Measurements from ENCODE around the gene ANXA5. TPM values are rescaled to one million over a fixed set of nuclear protein-coding genes. Genes with fewer than 3 reads are reported as not detected.

ANXA5 gene
- total RNA-seq, 1 experiment from 2014 or later: 280 TPM

- Histone ChIP-seq H3K4me3 (ENCODE audit: low read length) (no peak overlapping the region), H4K20me1 (ENCODE audit: low read length) (no peaks in the 10 kb centered on the region), H3K27ac (ENCODE audit: low read length) (no peak overlapping the region), H3K4me2 (ENCODE audit: low read length) (no peak overlapping the region), H3K27me3 (ENCODE audit: low read length) (no peaks in the 10 kb centered on the region), H3K79me2 (ENCODE audit: low read length) (no peaks in the 10 kb centered on the region), H2AFZ (ENCODE audit: low read length) (no peak overlapping the region), H3K36me3 (ENCODE audit: low read depth, low read length) (no peaks in the 10 kb centered on the region), H3K4me1 (ENCODE audit: insufficient read depth, low read length) (no peaks in the 10 kb centered on the region), H3K9me2 (replicated peaks; ENCODE audit: low read length) (no peaks in the 10 kb centered on the region), H3K9me3 (ENCODE audit: low read length) (no peaks in the 10 kb centered on the region), H3K9ac (ENCODE audit: low read length) (no peak overlapping the region), H3F3A (ENCODE audit: low read length, unreplicated experiment) (no peaks in the 10 kb centered on the region)
- DNase-seq: no peak
- intact Hi-C loops (cut with micrococcal nuclease): no loop called here
- CTCF ChIA-PET: no interaction called here
- POLR2A ChIA-PET (ENCODE audit: unreplicated experiment): no interaction called here
- TF ChIP-seq CTCF (conservative IDR thresholded peaks at IDR 0.05; ENCODE audit: low read depth, low read length): no peak
- no peak for TF ChIP-seq EZH2phosphoT487 (IDR thresholded peaks at IDR 0.05; ENCODE audit: borderline replicate concordance, low read length)
- no peak for TF ChIP-seq EZH2 (IDR thresholded peaks at IDR 0.05; ENCODE audit: low read length, unreplicated experiment)
- no TSS peak for BruUV-seq (replicated peaks)
- ATAC-seq: no peak
Observed at GRCh38 chr4:121741751-121742150, 45.0 kb upstream of the ANXA5 start.

- Histone ChIP-seq H3K9me2 (replicated peaks; ENCODE audit: low read length) (no peaks in the 10 kb centered on the region), H3K79me2 (ENCODE audit: low read length) (no peaks in the 10 kb centered on the region), H4K20me1 (ENCODE audit: low read length) (no peaks in the 10 kb centered on the region), H3K9me3 (ENCODE audit: low read length) (no peaks in the 10 kb centered on the region), H3K4me3 (ENCODE audit: low read length) (no peak overlapping the region), H3K4me1 (ENCODE audit: insufficient read depth, low read length) (no peaks in the 10 kb centered on the region), H3K27ac (ENCODE audit: low read length) (no peak overlapping the region), H3K27me3 (ENCODE audit: low read length) (no peaks in the 10 kb centered on the region), H3F3A (ENCODE audit: low read length, unreplicated experiment) (no peaks in the 10 kb centered on the region), H3K9ac (ENCODE audit: low read length) (no peak overlapping the region), H3K4me2 (ENCODE audit: low read length) (no peak overlapping the region), H2AFZ (ENCODE audit: low read length) (no peak overlapping the region), H3K36me3 (ENCODE audit: low read depth, low read length) (no peaks in the 10 kb centered on the region)
- ChIA-PET POLR2A (ENCODE audit: unreplicated experiment) (no interaction called here), CTCF (no interaction called here)
- DNase-seq (no peak), ATAC-seq (no peak)
- TF ChIP-seq EZH2 (IDR thresholded peaks at IDR 0.05; ENCODE audit: low read length, unreplicated experiment): no peak
- no peak for TF ChIP-seq EZH2phosphoT487 (IDR thresholded peaks at IDR 0.05; ENCODE audit: borderline replicate concordance, low read length)
- intact Hi-C loops (cut with micrococcal nuclease): no loop called here
- no TSS peak for BruUV-seq (replicated peaks)
Observed at GRCh38 chr4:121740796-121741409, 44.1 kb upstream of the ANXA5 start.

- Histone ChIP-seq H3K79me2 (ENCODE audit: low read length) (no peaks in the 10 kb centered on the region), H3K9me3 (ENCODE audit: low read length) (no peaks in the 10 kb centered on the region), H4K20me1 (ENCODE audit: low read length) (no peaks in the 10 kb centered on the region), H3K9ac (ENCODE audit: low read length) (no peak overlapping the region), H3F3A (ENCODE audit: low read length, unreplicated experiment) (no peaks in the 10 kb centered on the region), H3K4me1 (ENCODE audit: insufficient read depth, low read length) (no peaks in the 10 kb centered on the region), H3K4me3 (ENCODE audit: low read length) (no peak overlapping the region), H3K4me2 (ENCODE audit: low read length) (no peak overlapping the region), H3K36me3 (ENCODE audit: low read depth, low read length) (no peaks in the 10 kb centered on the region), H3K27me3 (ENCODE audit: low read length) (no peaks in the 10 kb centered on the region), H3K9me2 (replicated peaks; ENCODE audit: low read length) (no peaks in the 10 kb centered on the region), H2AFZ (ENCODE audit: low read length) (no peak overlapping the region), H3K27ac (ENCODE audit: low read length) (no peak overlapping the region)
- no peak for ATAC-seq
- ChIA-PET POLR2A (ENCODE audit: unreplicated experiment) (no interaction called here), CTCF (no interaction called here)
- BruUV-seq (replicated peaks): no TSS peak
- TF ChIP-seq EZH2phosphoT487 (IDR thresholded peaks at IDR 0.05; ENCODE audit: borderline replicate concordance, low read length): no peak
- no peak for TF ChIP-seq EZH2 (IDR thresholded peaks at IDR 0.05; ENCODE audit: low read length, unreplicated experiment)
- no peak for TF ChIP-seq CTCF (conservative IDR thresholded peaks at IDR 0.05; ENCODE audit: low read depth, low read length)
- intact Hi-C loops (cut with micrococcal nuclease): loop anchor here (5.0 kb wide), 1 partner anchor 82 kb away; no protein-coding TSS in a partner anchor
- DNase-seq: no peak
Observed at GRCh38 chr4:121739575-121739974, 42.8 kb upstream of the ANXA5 start.

Data from PC-3 (cell line).